OCI-LY3 (cell line): Measurements from ENCODE around the gene DNAI2.

Source experiments
- H2AFZ ChIP-seq: fragments of 200-600, 300-600 bp; shearing (Covaris generic); 2 replicates; pipeline ENCODE4 v1.6.0; 2014; ENCODE audit warnings: antibody characterized with exemption, low read depth, low read length
- H3K27ac ChIP-seq: fragments of 200-600, 300-600 bp; sonication (generic); 2 replicates; pipeline ENCODE4 v1.5.1; 2014; ENCODE audit warnings: mild to moderate bottlenecking, low read length, moderate library complexity, mixed read lengths
- H3K27me3 ChIP-seq: fragments of 200-600, 300-600 bp; sonication (generic); 2 replicates; pipeline ENCODE4 v1.6.1; 2014; ENCODE audit warnings: low read depth, low read length, mixed read lengths
- H3K36me3 ChIP-seq: fragments of 200-600, 300-600 bp; sonication (generic); replicated peaks from 2 replicates; pipeline ENCODE3; 2014; ENCODE audit warnings: low read depth, low read length, mixed read lengths
- H3K4me1 ChIP-seq: fragments of 300-600, 200-600 bp; sonication (generic); 2 replicates; pipeline ENCODE4 v1.6.1; 2014; ENCODE audit warnings: low read length, mixed read lengths
- H3K4me2 ChIP-seq: fragments of 200-600, 300-600 bp; sonication (generic); 2 replicates; pipeline ENCODE4 v1.6.1; 2014; ENCODE audit warnings: low read length, mixed read lengths
- H3K4me3 ChIP-seq: fragments of 300-600, 200-600 bp; sonication (generic); 2 replicates; pipeline ENCODE4 v1.5.1; 2014; ENCODE audit warnings: antibody characterized with exemption, mild to moderate bottlenecking, low read length, moderate library complexity
- H3K79me2 ChIP-seq: fragments of 300-600, 200-600 bp; shearing (Covaris generic); 2 replicates; pipeline ENCODE4 v1.6.1; 2014; ENCODE audit warnings: mild to moderate bottlenecking, low read length, mixed read lengths
- H3K9ac ChIP-seq: fragments of 300-600, 200-600 bp; shearing (Covaris generic); 2 replicates; pipeline ENCODE4 v1.6.0; 2014; ENCODE audit warnings: mild to moderate bottlenecking, low read length, moderate library complexity
- H3K9me3 ChIP-seq: fragments of 200-600, 300-600 bp; shearing (Covaris generic); 2 replicates; pipeline ENCODE4 v1.6.1; 2014; ENCODE audit warnings: low read length, mixed read lengths; ENCODE audit not compliant: insufficient read depth
- H4K20me1 ChIP-seq: fragments of 200-600, 300-600 bp; sonication (generic); 2 replicates; pipeline ENCODE4 v1.6.1; 2016; ENCODE audit warnings: low read length, mixed read lengths; ENCODE audit not compliant: insufficient read depth
- EZH2phosphoT487 ChIP-seq: fragments of 200-600 bp; shearing (Covaris generic); IDR thresholded peaks from 2 replicates; pipeline ENCODE4 v1.6.1; 2018; ENCODE audit warnings: antibody characterized with exemption, mixed run types, low read depth
- TF ChIP-seq, protein P1 (sequence below): fragments of 200-600, 300-600 bp; sonication (generic); IDR thresholded peaks from 2 replicates; pipeline ENCODE4 v1.5.1; 2014; ENCODE audit warnings: antibody characterized with exemption, low read length, low read depth

Gene DNAI2

DNA sequence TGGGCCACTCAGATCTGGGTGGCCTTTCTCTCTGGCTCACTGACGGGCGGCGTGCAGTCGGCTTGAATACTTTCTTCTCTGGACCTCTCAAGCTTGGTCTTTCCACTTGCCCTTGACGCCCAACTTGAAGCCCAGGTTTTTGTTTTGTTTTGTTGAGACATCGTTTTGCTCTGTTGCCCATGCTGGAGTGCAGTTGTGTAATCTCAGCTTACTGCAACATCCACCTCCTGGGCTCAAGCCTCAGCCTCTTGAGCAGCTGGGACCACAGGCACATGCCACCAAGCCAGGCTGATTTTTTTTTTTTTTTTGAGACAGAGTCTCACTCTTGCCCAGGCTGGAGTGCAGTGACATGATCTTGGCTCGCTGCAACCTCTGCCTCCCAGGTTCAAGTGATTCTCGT, 29.3 kb downstream of the DNAI2 start:
- H2AFZ ChIP-seq, result no peak overlapping the region
- H3K27me3 ChIP-seq, result peaks cover 8% of the 10 kb centered on the region
- no peaks in the 10 kb centered on the region for H3K9me3 ChIP-seq
- H3K79me2 ChIP-seq, result no peaks in the 10 kb centered on the region
- no peak overlapping the region for H3K4me3 ChIP-seq
- no peak overlapping the region for H3K9ac ChIP-seq
- no peaks in the 10 kb centered on the region for H3K4me1 ChIP-seq
- no peak for TF ChIP-seq EZH2phosphoT487
- TF ChIP-seq, protein P1, sequence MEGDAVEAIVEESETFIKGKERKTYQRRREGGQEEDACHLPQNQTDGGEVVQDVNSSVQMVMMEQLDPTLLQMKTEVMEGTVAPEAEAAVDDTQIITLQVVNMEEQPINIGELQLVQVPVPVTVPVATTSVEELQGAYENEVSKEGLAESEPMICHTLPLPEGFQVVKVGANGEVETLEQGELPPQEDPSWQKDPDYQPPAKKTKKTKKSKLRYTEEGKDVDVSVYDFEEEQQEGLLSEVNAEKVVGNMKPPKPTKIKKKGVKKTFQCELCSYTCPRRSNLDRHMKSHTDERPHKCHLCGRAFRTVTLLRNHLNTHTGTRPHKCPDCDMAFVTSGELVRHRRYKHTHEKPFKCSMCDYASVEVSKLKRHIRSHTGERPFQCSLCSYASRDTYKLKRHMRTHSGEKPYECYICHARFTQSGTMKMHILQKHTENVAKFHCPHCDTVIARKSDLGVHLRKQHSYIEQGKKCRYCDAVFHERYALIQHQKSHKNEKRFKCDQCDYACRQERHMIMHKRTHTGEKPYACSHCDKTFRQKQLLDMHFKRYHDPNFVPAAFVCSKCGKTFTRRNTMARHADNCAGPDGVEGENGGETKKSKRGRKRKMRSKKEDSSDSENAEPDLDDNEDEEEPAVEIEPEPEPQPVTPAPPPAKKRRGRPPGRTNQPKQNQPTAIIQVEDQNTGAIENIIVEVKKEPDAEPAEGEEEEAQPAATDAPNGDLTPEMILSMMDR, result no peak
- no peaks in the 10 kb centered on the region for H3K36me3 ChIP-seq
- no peaks in the 10 kb centered on the region for H4K20me1 ChIP-seq
- no peak overlapping the region for H3K4me2 ChIP-seq
- no peak overlapping the region for H3K27ac ChIP-seq

DNA sequence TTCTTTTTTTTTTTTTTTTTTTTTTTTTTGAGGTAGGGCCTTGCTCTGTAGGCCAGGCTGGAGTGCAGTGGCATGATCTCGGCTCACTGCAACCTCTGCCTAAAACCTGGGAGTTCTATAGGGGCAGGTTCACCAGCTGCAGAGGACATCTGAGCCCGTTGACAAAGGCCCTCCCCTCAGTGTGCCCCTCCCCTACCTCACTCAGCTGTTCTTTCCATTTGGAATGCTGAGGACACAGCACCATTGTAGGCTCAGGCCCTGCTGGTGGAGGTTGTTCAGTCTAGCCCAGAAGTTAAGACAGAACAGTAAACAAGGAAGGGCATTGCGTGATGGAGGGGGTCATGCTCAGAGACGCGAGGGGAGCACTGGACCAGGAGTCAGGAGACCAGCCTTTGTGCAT, 30.1 kb downstream of the DNAI2 start:
- H2AFZ ChIP-seq, result no peak overlapping the region
- no peaks in the 10 kb centered on the region for H3K36me3 ChIP-seq
- no peak overlapping the region for H3K27ac ChIP-seq
- H3K9ac ChIP-seq, result no peak overlapping the region
- no peaks in the 10 kb centered on the region for H4K20me1 ChIP-seq
- H3K4me1 ChIP-seq, result no peaks in the 10 kb centered on the region
- no peak for TF ChIP-seq EZH2phosphoT487
- TF ChIP-seq, protein P1, result no peak
- no peak overlapping the region for H3K4me2 ChIP-seq
- H3K79me2 ChIP-seq, result no peaks in the 10 kb centered on the region
- no peaks in the 10 kb centered on the region for H3K9me3 ChIP-seq
- H3K27me3 ChIP-seq, result peaks cover 5% of the 10 kb centered on the region
- no peak overlapping the region for H3K4me3 ChIP-seq

DNA sequence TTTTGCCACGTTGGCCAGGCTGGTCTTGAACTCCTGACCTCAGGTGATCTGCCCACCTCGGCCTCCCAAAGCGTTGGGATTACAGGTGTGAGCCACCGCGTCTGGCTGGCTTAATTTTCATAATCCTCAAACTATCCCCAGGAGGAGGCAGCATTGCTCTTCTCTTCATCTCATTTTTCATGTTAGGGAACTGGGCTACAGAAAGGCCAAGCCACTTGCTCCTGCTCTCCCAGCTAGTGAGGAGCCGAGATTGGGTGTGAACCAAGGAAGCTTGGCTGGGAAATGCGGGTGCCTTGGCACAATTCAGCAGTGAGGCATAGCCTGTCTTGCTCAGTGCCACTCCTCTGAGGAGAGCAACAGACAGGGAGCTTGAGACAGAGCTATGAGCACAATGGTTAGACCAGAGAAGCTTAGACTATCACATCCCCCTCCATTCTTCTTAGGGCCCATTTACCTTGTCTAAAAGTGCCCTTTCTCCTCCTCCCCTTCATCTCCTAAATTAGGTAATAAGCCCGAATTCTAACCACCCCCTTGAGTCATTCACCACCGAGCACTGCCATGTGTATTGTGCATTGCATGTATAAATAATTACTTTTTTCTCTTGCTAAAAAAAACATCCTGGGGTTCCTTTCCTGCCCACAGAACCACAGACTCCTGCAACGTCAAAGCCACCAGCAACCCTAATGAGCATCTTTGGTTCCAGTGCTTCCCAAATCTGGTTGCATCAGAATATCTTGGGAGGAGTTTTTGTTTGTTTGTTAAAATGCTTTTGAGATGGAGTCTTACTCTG, 32.0 kb downstream of the DNAI2 start:
- H3K9ac ChIP-seq, result no peak overlapping the region
- no peak overlapping the region for H3K4me3 ChIP-seq
- H3K27me3 ChIP-seq, result no peaks in the 10 kb centered on the region
- no peaks in the 10 kb centered on the region for H3K9me3 ChIP-seq
- no peak overlapping the region for H3K4me2 ChIP-seq
- H3K27ac ChIP-seq, result no peak overlapping the region
- H4K20me1 ChIP-seq, result no peaks in the 10 kb centered on the region
- no peak overlapping the region for H2AFZ ChIP-seq
- no peaks in the 10 kb centered on the region for H3K79me2 ChIP-seq
- no peaks in the 10 kb centered on the region for H3K4me1 ChIP-seq
- TF ChIP-seq, protein P1, result no peak
- TF ChIP-seq EZH2phosphoT487, result no peak
- H3K36me3 ChIP-seq, result no peaks in the 10 kb centered on the region

DNA sequence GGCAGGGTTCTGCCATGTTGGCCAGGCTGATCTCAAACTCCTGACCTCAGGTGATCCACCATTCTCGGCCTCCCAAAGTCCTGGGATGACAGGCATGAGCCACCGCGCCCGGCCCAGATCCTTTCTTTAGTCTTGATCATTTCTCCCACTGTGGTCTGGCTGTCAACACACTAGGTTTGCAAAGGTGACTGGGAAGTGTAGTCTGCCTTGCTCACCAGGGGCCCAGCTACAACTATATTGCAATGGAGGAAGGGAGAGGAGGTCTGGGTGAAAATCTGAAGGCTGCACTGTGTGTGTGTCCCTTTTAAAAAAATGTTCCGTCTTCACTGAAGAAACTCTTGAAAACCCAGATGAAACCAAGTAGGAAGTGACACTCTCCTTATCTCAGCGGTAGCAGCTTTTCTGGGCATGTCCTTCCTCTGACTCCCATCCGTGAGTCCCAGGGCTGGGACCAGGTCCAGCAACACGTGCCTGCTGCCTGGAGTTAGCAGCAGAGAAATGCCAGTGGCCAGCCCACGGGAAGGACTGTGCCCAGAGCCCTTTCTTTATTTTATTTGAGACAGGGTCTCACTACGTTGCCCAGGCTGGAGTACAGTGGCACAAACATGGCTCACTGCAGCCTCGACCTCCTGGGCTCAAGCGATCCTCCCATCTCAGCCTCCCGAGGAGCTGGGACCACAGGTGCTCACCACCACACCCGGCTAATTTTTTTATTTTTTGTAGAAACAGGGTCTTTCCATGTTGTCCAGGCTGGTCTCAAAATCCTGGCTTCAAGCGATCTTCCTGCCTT, 34.1 kb downstream of the DNAI2 start:
- Histone ChIP-seq H3K4me2 (no peak overlapping the region), H3K4me1 (no peaks in the 10 kb centered on the region), H3K4me3 (no peak overlapping the region), H4K20me1 (no peaks in the 10 kb centered on the region), H2AFZ (no peak overlapping the region), H3K9me3 (no peaks in the 10 kb centered on the region), H3K36me3 (no peaks in the 10 kb centered on the region), H3K9ac (no peak overlapping the region), H3K79me2 (no peaks in the 10 kb centered on the region), H3K27me3 (no peaks in the 10 kb centered on the region), H3K27ac (no peak overlapping the region)
- TF ChIP-seq, protein P1, result no peak
- no peak for TF ChIP-seq EZH2phosphoT487
